ENCODE measurements around the gene HLA-DQB1.
"Not testable (repeated sequence)": the region's sequence is repeated elsewhere in the genome, so short reads cannot be mapped to it uniquely, and the experiment has no call there.

Gene HLA-DQB1

DNA sequence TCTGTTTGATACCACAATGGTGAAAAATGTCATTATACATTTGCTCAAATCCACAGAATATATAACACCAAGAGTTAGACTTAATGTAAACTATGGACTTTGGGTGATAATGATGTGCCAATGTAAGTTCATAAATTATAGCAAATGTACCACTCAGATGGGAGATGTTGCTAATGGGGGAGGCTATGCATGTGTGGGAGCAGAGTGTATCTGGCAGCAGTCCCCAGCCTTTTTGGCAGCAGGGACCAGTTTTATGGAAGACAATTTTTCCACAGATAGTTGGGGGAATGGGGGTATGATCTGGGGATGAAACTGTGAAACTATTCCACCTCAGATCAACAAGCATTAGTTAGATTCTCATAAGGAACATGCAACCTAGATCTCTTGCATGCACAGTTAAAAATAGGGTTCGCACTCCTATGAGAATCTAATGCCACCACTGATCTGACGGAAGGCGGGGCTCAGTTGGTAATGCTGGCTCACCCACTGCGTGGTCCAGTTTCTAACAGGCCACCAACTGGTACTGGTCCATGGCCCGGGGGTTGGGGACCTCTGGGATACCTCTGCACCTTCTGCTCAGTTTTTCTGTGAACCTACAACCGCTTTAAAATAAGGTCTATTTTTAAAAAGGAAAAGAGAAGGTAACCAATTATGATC, 21.3 kb downstream of the HLA-DQB1 start:
- Histone ChIP-seq H3K4me1 (ENCODE audit: low read length) (no peaks in the 10 kb centered on the region), H3K9me2 (replicated peaks; ENCODE audit: insufficient read depth, low read length) (no peaks in the 10 kb centered on the region), H3K36me3 (replicated peaks; ENCODE audit: insufficient read depth, low read length) (no peaks in the 10 kb centered on the region), H4K20me1 (ENCODE audit: insufficient read depth, low read length) (no peaks in the 10 kb centered on the region), H3K9ac (ENCODE audit: low read length) (no peak overlapping the region), H3K79me2 (ENCODE audit: low read length) (no peaks in the 10 kb centered on the region), H3K4me2 (ENCODE audit: low read depth, low read length) (no peak overlapping the region), H3K9me3 (replicated peaks; ENCODE audit: insufficient read depth, low read length) (no peaks in the 10 kb centered on the region), H3K27me3 (replicated peaks; ENCODE audit: insufficient read depth, low read length) (no peaks in the 10 kb centered on the region), H3F3A (ENCODE audit: insufficient read depth, low read length) (no peaks in the 10 kb centered on the region), H2AFZ (ENCODE audit: low read length) (no peak overlapping the region), H3K27ac (ENCODE audit: low read length) (no peak overlapping the region), H3K4me3 (ENCODE audit: low read length) (no peak overlapping the region)
- TF ChIP-seq, protein P1, sequence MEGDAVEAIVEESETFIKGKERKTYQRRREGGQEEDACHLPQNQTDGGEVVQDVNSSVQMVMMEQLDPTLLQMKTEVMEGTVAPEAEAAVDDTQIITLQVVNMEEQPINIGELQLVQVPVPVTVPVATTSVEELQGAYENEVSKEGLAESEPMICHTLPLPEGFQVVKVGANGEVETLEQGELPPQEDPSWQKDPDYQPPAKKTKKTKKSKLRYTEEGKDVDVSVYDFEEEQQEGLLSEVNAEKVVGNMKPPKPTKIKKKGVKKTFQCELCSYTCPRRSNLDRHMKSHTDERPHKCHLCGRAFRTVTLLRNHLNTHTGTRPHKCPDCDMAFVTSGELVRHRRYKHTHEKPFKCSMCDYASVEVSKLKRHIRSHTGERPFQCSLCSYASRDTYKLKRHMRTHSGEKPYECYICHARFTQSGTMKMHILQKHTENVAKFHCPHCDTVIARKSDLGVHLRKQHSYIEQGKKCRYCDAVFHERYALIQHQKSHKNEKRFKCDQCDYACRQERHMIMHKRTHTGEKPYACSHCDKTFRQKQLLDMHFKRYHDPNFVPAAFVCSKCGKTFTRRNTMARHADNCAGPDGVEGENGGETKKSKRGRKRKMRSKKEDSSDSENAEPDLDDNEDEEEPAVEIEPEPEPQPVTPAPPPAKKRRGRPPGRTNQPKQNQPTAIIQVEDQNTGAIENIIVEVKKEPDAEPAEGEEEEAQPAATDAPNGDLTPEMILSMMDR (IDR thresholded peaks at IDR 0.05; ENCODE audit: low read length), result no peak
- TF ChIP-seq EZH2 (optimal IDR thresholded peaks at IDR 0.05; ENCODE audit: low read depth, low read length), result no peak
- no peak for TF ChIP-seq EZH2phosphoT487 (IDR thresholded peaks at IDR 0.05; ENCODE audit: low read length)
- DNase-seq, result no peak

DNA sequence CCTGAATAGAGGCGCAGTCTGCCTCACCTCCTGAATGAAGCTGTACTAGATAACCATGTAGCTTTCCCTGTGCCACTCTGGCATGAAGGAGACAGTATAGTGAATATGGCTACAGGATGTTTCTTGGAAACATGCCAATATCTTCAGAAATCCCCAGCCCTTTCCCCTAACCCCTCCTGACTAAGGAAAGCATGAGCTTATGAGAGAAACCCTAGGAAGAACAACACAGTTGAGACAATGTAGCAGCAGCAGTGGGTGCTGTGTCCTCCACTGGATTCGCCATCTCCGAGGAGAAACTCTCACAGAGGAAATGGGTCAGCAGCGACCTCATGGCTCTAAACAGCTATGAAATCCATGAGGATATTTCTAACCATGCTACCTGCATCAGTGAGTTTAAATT, 22.6 kb downstream of the HLA-DQB1 start:
- H4K20me1 ChIP-seq (ENCODE audit: insufficient read depth, low read length), result no peaks in the 10 kb centered on the region
- no peak for TF ChIP-seq EZH2 (optimal IDR thresholded peaks at IDR 0.05; ENCODE audit: low read depth, low read length)
- TF ChIP-seq EZH2phosphoT487 (IDR thresholded peaks at IDR 0.05; ENCODE audit: low read length), result no peak
- TF ChIP-seq, protein P1 (IDR thresholded peaks at IDR 0.05; ENCODE audit: low read length), result no peak
- H3K36me3 ChIP-seq (replicated peaks; ENCODE audit: insufficient read depth, low read length), result no peaks in the 10 kb centered on the region

DNA sequence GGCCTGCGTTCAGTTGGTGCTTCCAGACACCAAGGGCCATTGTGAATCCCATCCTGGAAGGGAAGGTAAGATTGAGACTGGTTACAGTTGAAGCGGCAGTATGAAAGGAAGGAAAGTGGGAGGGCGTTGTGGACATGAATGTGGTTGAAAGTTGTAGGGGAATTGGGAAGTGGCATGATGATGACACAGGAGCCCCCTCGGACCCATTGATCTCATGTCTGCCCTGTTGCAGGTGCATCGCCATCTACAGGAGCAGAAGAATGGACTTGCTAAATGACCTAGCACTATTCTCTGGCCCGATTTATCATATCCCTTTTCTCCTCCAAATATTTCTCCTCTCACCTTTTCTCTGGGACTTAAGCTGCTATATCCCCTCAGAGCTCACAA, 23.7 kb downstream of the HLA-DQB1 start:
- no peak for DNase-seq
- H3K4me2 ChIP-seq (ENCODE audit: low read depth, low read length), result no peak overlapping the region
- H4K20me1 ChIP-seq (ENCODE audit: insufficient read depth, low read length), result no peaks in the 10 kb centered on the region
- H3K9ac ChIP-seq (ENCODE audit: low read length), result no peak overlapping the region
- TF ChIP-seq, protein P1 (IDR thresholded peaks at IDR 0.05; ENCODE audit: low read length), result no peak
- TF ChIP-seq EZH2 (optimal IDR thresholded peaks at IDR 0.05; ENCODE audit: low read depth, low read length), result no peak
- no peak for TF ChIP-seq EZH2phosphoT487 (IDR thresholded peaks at IDR 0.05; ENCODE audit: low read length)
- no peaks in the 10 kb centered on the region for H3K79me2 ChIP-seq (ENCODE audit: low read length)
- no peaks in the 10 kb centered on the region for H3K27me3 ChIP-seq (replicated peaks; ENCODE audit: insufficient read depth, low read length)
- no peaks in the 10 kb centered on the region for H3K36me3 ChIP-seq (replicated peaks; ENCODE audit: insufficient read depth, low read length)
- no peaks in the 10 kb centered on the region for H3K9me2 ChIP-seq (replicated peaks; ENCODE audit: insufficient read depth, low read length)
- H3K9me3 ChIP-seq (replicated peaks; ENCODE audit: insufficient read depth, low read length), result no peaks in the 10 kb centered on the region
- no peak overlapping the region for H2AFZ ChIP-seq (ENCODE audit: low read length)
- H3F3A ChIP-seq (ENCODE audit: insufficient read depth, low read length), result no peaks in the 10 kb centered on the region
- no peaks in the 10 kb centered on the region for H3K4me1 ChIP-seq (ENCODE audit: low read length)
- H3K27ac ChIP-seq (ENCODE audit: low read length), result no peak overlapping the region
- no peak overlapping the region for H3K4me3 ChIP-seq (ENCODE audit: low read length)

More for the DNA sequence above, 22.6 kb downstream of the HLA-DQB1 start:
- no peak for DNase-seq
- no peak overlapping the region for H3K27ac ChIP-seq (ENCODE audit: low read length)
- H3K4me3 ChIP-seq (ENCODE audit: low read length), result no peak overlapping the region
- H3F3A ChIP-seq (ENCODE audit: insufficient read depth, low read length), result no peaks in the 10 kb centered on the region
- H3K79me2 ChIP-seq (ENCODE audit: low read length), result no peaks in the 10 kb centered on the region
- H3K27me3 ChIP-seq (replicated peaks; ENCODE audit: insufficient read depth, low read length), result no peaks in the 10 kb centered on the region
- no peaks in the 10 kb centered on the region for H3K4me1 ChIP-seq (ENCODE audit: low read length)
- H3K9ac ChIP-seq (ENCODE audit: low read length), result no peak overlapping the region
- no peak overlapping the region for H3K4me2 ChIP-seq (ENCODE audit: low read depth, low read length)
- no peaks in the 10 kb centered on the region for H3K9me2 ChIP-seq (replicated peaks; ENCODE audit: insufficient read depth, low read length)
- no peaks in the 10 kb centered on the region for H3K9me3 ChIP-seq (replicated peaks; ENCODE audit: insufficient read depth, low read length)
- H2AFZ ChIP-seq (ENCODE audit: low read length), result no peak overlapping the region

- H3K4me1 ChIP-seq (ENCODE audit: low read length); DNase-seq; H3K9ac ChIP-seq (ENCODE audit: low read length); H3K4me2 ChIP-seq (ENCODE audit: low read depth, low read length); H3K79me2 ChIP-seq (ENCODE audit: low read length); H3K27me3 ChIP-seq (replicated peaks; ENCODE audit: insufficient read depth, low read length); H3K9me2 ChIP-seq (replicated peaks; ENCODE audit: insufficient read depth, low read length); H2AFZ ChIP-seq (ENCODE audit: low read length); H3K9me3 ChIP-seq (replicated peaks; ENCODE audit: insufficient read depth, low read length); H3K36me3 ChIP-seq (replicated peaks; ENCODE audit: insufficient read depth, low read length); H4K20me1 ChIP-seq (ENCODE audit: insufficient read depth, low read length); H3K4me3 ChIP-seq (ENCODE audit: low read length); H3K27ac ChIP-seq (ENCODE audit: low read length); H3F3A ChIP-seq (ENCODE audit: insufficient read depth, low read length): not testable (repeated sequence)
Observed at GRCh38 chr6:32641785-32642719, 24.4 kb downstream of the HLA-DQB1 start.

Measured in MM.1S (cell line).